Pancreas (tissue), 10 donors: ENCODE measurements around the gene RBMS2. TPM values are rescaled to one million over a fixed set of nuclear protein-coding genes. Genes with fewer than 3 reads are reported as not detected.

ENCODE experiments used
- ATAC-seq, 4 donors: fragments of 200-7000 bp; cut with Tn5 transposase; one replicate each; pipeline versions ENCODE4 v1.8.0 to v1.9.1; 2020; ENCODE audit warnings: mild to moderate bottlenecking in 4 of 4, moderate library complexity in 4 of 4
- DNase-seq, 6 donors: peaks; one replicate each; pipeline ENCODE4 v3.0.0-alpha.2; 2020
- FAIRE-seq: peaks from 2 replicates; lab custom pipeline; 2012; peaks lifted over from hg19 to GRCh38; lab: Jason Lieb, UNC
- H3K27ac ChIP-seq, 4 donors: fragments of 200-600 bp; sonication (generic); 1 replicate in 3 of 4; 2 replicates in 1 of 4; pipeline versions ENCODE4 v1.5.0 to v1.8.0; 2020
- H3K27me3 ChIP-seq, 4 donors: fragments of 200-600 bp; one replicate each; pipeline ENCODE4 v1.8.0; 2021
- H3K36me3 ChIP-seq, 3 donors: fragments of 200-600 bp; sonication (generic) in 1 of 3; one replicate each; pipeline versions ENCODE4 v1.5.0 to v1.8.0; 2020 to 2021
- H3K4me1 ChIP-seq, 3 donors: fragments of 200-600 bp; one replicate each; pipeline ENCODE4 v1.8.0; 2021
- H3K4me3 ChIP-seq, 4 donors: fragments of 200-600 bp; sonication (generic) in 2 of 4; one replicate each; pipeline versions ENCODE4 v1.5.0 to v1.8.0; 2020 to 2021
- H3K9me3 ChIP-seq, 4 donors: fragments of 200-600 bp; one replicate each; pipeline ENCODE4 v1.8.0; 2021
- CTCF ChIP-seq, 4 donors: fragments of 200-600 bp; sonication (generic) in 3 of 4; IDR thresholded peaks; one replicate each; pipeline versions ENCODE4 v1.5.0 to v1.8.0; 2021; ENCODE audit warnings: antibody characterized with exemption in 4 of 4
- WGBS, 2 donors: extraction: QIAGEN DNeasy Blood & Tissue Kit; methylation state at CpG; one replicate each; pipeline ENCODE4 v1.1.7; 2013; 5-methylcytosine and 5-hydroxymethylcytosine counted together
- intact Hi-C, 3 donors: fragments of 100-400 bp; cut with DNase I; formaldehyde crosslinking; loops; one replicate each; pipeline versions ENCODE4 v1.11.1 to v1.14.2; 2022
- polyA plus RNA-seq, 2 donors: library from polyadenylated mRNA; stranded (reverse); fragments of 200-250 nt; gene quantifications; one replicate each; pipeline ENCODE4 v1.2.3, GENCODE V29; 2013
- total RNA-seq, 6 donors: library from RNA; stranded (reverse); fragmentation: NEBNext Ultra II Directional in 4 of 6; extraction: Animal tissue kit (Norgen Biotek cat#: 25700) in 4 of 6; gene quantifications; one replicate each; pipeline versions ENCODE4 v1.2.1 to v1.2.4, GENCODE V29; 2021 to 2023
- donor health status: healthy with polysubstance abuse.
- donor health status: DM: no; HTN: no; CAD: no; lungs with moderate emphysema.
- donor health status: DM: no; HTN: no; CAD: no.
- donor health status: control.
- donor health status: control.
- donor health status: Bipolar disorder and iron deficiency.
- donor health status: DM: yes; HTN: yes; CAD: no.
- donor health status: DM: no; HTN: no; CAD: no.
- donor health status: DM: no; HTN: no; CAD: no.
- donor health status: DM: yes; HTN: yes; CAD: no.

RBMS2 gene
- total and polyA plus RNA-seq, 8 donors, result 5.4 to 30.8 (median 10.4) TPM

- Histone ChIP-seq H3K27me3 (no peaks in the 10 kb centered on the region), H3K36me3 (peaks cover 7 to 61% (median 58%) of the 10 kb centered on the region in 3 donors), H3K4me3 (no peak overlapping the region), H3K9me3 (no peaks in the 10 kb centered on the region), H3K4me1 (peaks cover 5 to 26% (median 21%) of the 10 kb centered on the region in 3 donors), H3K27ac (no peak overlapping the region)
- no peak for DNase-seq
- no peak for TF ChIP-seq CTCF (IDR thresholded peaks at IDR 0.05)
- ATAC-seq, result no peak
- WGBS, 2 donors, result 81 to 85% methylated on average over 6 of the region's 6 CpGs
- FAIRE-seq, result no peak
- intact Hi-C loops, result loop anchor here in 2 of 3 donors (10.0 kb wide), 1 partner anchor 84 kb away; the partner anchor contains the start of gene NACA (in 2 of the 2)
Observed at GRCh38 chr12:56641219-56641618, 119.6 kb downstream of the RBMS2 start.

GRCh38 chr12:56644654-56645053, 123.0 kb downstream of the RBMS2 start:
- Histone ChIP-seq H3K9me3 (no peaks in the 10 kb centered on the region), H3K4me1 (peaks cover 0 to 21% (median 17%) of the 10 kb centered on the region in 3 donors), H3K36me3 (peaks cover 4 to 39% (median 36%) of the 10 kb centered on the region in 3 donors), H3K4me3 (peak overlapping the region; percentile 74 to 98 (median 78)), H3K27ac (peak overlapping the region in 2 of 4 donors; percentile 84 to 89), H3K27me3 (no peaks in the 10 kb centered on the region)
- intact Hi-C loops, result loop anchor here in 2 of 3 donors (10.0 kb wide), 1 partner anchor 80 kb away; the partner anchor contains the start of gene NACA (in 2 of the 2)
- ATAC-seq, result no peak
- DNase-seq, result no peak
- no peak for FAIRE-seq
- no peak for TF ChIP-seq CTCF (IDR thresholded peaks at IDR 0.05)
- 14 to 21% methylated on average over 4 of the region's 4 CpGs for WGBS, 2 donors

GRCh38 chr12:56645201-56645716, 123.6 kb downstream of the RBMS2 start:
- peaks cover 0 to 21% (median 17%) of the 10 kb centered on the region in 3 donors for H3K4me1 ChIP-seq
- peak in 3 of 6 donors; percentile 36 to 69 (median 38) for DNase-seq
- ATAC-seq, result peak; percentile 10 to 33 (median 14)
- WGBS, 2 donors, result 0% methylated on average over 29 of the region's 29 CpGs
- no peak for TF ChIP-seq CTCF (IDR thresholded peaks at IDR 0.05)
- peaks cover 4 to 34% (median 30%) of the 10 kb centered on the region in 3 donors for H3K36me3 ChIP-seq
- peak overlapping the region; percentile 70 to 94 (median 86) for H3K27ac ChIP-seq
- FAIRE-seq, result no peak
- no peaks in the 10 kb centered on the region for H3K27me3 ChIP-seq
- intact Hi-C loops, result loop anchor here in 2 of 3 donors (10.0 kb wide), 1 partner anchor 80 kb away; the partner anchor contains the start of gene NACA (in 2 of the 2)
- peak overlapping the region; percentile 74 to 98 (median 78) for H3K4me3 ChIP-seq
- no peaks in the 10 kb centered on the region for H3K9me3 ChIP-seq

Other genes starting within 250 kb of the RBMS2 start
- gene CS, start 221.5 kb upstream of the RBMS2 start, total RNA-seq, result 100 to 1,000 TPM in 2 of 6 donors, 10 to 100 TPM in 4; 80.0 to 120 (median 97.2) TPM
- 10 to 100 TPM; 32.0 to 45.4 TPM for gene CS, start 221.5 kb upstream of the RBMS2 start, polyA plus RNA-seq
- gene CNPY2, start 205.8 kb upstream of the RBMS2 start, total RNA-seq, result 10 to 100 TPM; 45.3 to 94.2 (median 66.3) TPM
- gene CNPY2, start 205.8 kb upstream of the RBMS2 start, polyA plus RNA-seq, result 100 to 1,000 TPM; 109 to 141 TPM
- gene PAN2, start 187.8 kb upstream of the RBMS2 start, total RNA-seq, result 10 to 100 TPM; 24.3 to 73.0 (median 41.7) TPM
- 100 to 1,000 TPM in 1 of 2 donors, 10 to 100 TPM in 1; 78.5 to 111 TPM for gene PAN2, start 187.8 kb upstream of the RBMS2 start, polyA plus RNA-seq
- 1 to 10 TPM in 2 of 6 donors, under 1 TPM in 3, not detected in 1; 0.20 to 3.7 (median 0.41) TPM for gene IL23A, start 182.9 kb upstream of the RBMS2 start, total RNA-seq
- gene IL23A, start 182.9 kb upstream of the RBMS2 start, polyA plus RNA-seq, result 1 to 10 TPM in 1 of 2 donors, under 1 TPM in 1; 0.38 to 1.3 TPM
- gene STAT2, start 161.7 kb upstream of the RBMS2 start, total RNA-seq, result 10 to 100 TPM; 25.5 to 88.5 (median 38.4) TPM
- gene STAT2, start 161.7 kb upstream of the RBMS2 start, polyA plus RNA-seq, result 10 to 100 TPM; 48.4 to 57.3 TPM
- gene APOF, start 159.0 kb upstream of the RBMS2 start, total RNA-seq, result under 1 TPM in 1 of 6 donors, not detected in 5; 0.13 TPM
- under 1 TPM in 1 of 2 donors, not detected in 1; 0.05 TPM for gene APOF, start 159.0 kb upstream of the RBMS2 start, polyA plus RNA-seq
- 1 to 10 TPM; 3.7 to 5.8 (median 4.5) TPM for gene TIMELESS, start 72.4 kb upstream of the RBMS2 start, total RNA-seq
- 1 to 10 TPM; 5.6 to 7.6 TPM for gene TIMELESS, start 72.4 kb upstream of the RBMS2 start, polyA plus RNA-seq
- gene MIP, start 67.2 kb upstream of the RBMS2 start, total RNA-seq, result not detected
- not detected for gene MIP, start 67.2 kb upstream of the RBMS2 start, polyA plus RNA-seq
- 1 to 10 TPM; 1.5 to 2.9 (median 1.9) TPM for gene SPRYD4, start 53.2 kb upstream of the RBMS2 start, total RNA-seq
- 1 to 10 TPM; 2.1 to 2.3 TPM for gene SPRYD4, start 53.2 kb upstream of the RBMS2 start, polyA plus RNA-seq
- gene GLS2, start 33.7 kb upstream of the RBMS2 start, total RNA-seq, result 10 to 100 TPM; 14.6 to 49.1 (median 31.0) TPM
- 10 to 100 TPM; 33.6 to 35.5 TPM for gene GLS2, start 33.7 kb upstream of the RBMS2 start, polyA plus RNA-seq
- 10 to 100 TPM; 29.7 to 59.9 (median 39.1) TPM for gene BAZ2A, start 108.5 kb downstream of the RBMS2 start, total RNA-seq
- gene BAZ2A, start 108.5 kb downstream of the RBMS2 start, polyA plus RNA-seq, result 10 to 100 TPM; 26.7 to 58.0 TPM
- gene ATP5F1B, start 124.2 kb downstream of the RBMS2 start, total RNA-seq, result 100 to 1,000 TPM; 152 to 237 (median 211) TPM
- gene ATP5F1B, start 124.2 kb downstream of the RBMS2 start, polyA plus RNA-seq, result 100 to 1,000 TPM; 126 to 299 TPM
- gene PTGES3, start 166.5 kb downstream of the RBMS2 start, total RNA-seq, result 10 to 100 TPM; 48.8 to 98.1 (median 69.3) TPM
- gene PTGES3, start 166.5 kb downstream of the RBMS2 start, polyA plus RNA-seq, result 10 to 100 TPM; 33.4 to 86.4 TPM
- 100 to 1,000 TPM; 305 to 633 (median 468) TPM for gene NACA, start 203.5 kb downstream of the RBMS2 start, total RNA-seq
- 100 to 1,000 TPM; 846 to 892 TPM for gene NACA, start 203.5 kb downstream of the RBMS2 start, polyA plus RNA-seq
- gene PRIM1, start 230.5 kb downstream of the RBMS2 start, total RNA-seq, result 1 to 10 TPM; 2.8 to 6.5 (median 4.2) TPM
- 1 to 10 TPM; 2.4 to 4.4 TPM for gene PRIM1, start 230.5 kb downstream of the RBMS2 start, polyA plus RNA-seq
- gene HSD17B6, start 241.5 kb downstream of the RBMS2 start, total RNA-seq, result under 1 TPM in 3 of 6 donors, not detected in 3; 0.12 to 0.66 (median 0.31) TPM
- 1 to 10 TPM in 1 of 2 donors, under 1 TPM in 1; 0.15 to 1.3 TPM for gene HSD17B6, start 241.5 kb downstream of the RBMS2 start, polyA plus RNA-seq